ENCODE measurements around the gene C14orf93.

Gene C14orf93

DNA sequence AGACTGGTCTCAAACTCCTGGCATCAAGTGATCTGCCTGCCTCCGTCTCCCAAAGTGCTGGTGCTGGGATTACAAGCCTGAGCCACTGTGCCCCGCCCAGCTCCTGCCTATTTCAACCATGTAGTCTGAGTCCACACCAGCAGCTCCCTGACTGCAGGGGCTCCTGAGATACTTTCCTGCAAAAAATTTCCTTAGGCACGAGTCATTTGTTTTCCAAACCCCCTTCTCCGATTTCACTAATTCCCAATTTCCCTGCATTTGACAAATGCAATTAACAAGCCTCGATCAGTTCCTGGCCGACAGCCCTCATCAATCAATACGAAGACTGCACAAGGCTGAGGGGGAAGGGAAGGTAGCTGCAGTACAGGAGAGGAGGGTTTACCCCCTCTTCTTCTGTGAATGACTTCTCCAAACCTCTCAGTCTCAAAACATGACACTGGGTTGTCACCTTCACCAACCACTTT, 14.7 kb upstream of the C14orf93 start:
- peaks cover 32% of the 10 kb centered on the region for H3K36me3 ChIP-seq (ENCODE audit: control insufficient read depth, low read length)
- no peaks in the 10 kb centered on the region for H3K9me2 ChIP-seq (replicated peaks; ENCODE audit: control insufficient read depth, low read length)
- H3K27me3 ChIP-seq (ENCODE audit: control insufficient read depth, low read length) = no peaks in the 10 kb centered on the region
- no peaks in the 10 kb centered on the region for H3K9me3 ChIP-seq (ENCODE audit: control insufficient read depth, insufficient read depth, low read length)
- TF ChIP-seq CTCF (IDR thresholded peaks at IDR 0.05; ENCODE audit: low read depth, low read length, poor library complexity, severe bottlenecking) = no peak
- TF ChIP-seq EZH2phosphoT487 (IDR thresholded peaks at IDR 0.05; ENCODE audit: borderline replicate concordance, low read length) = no peak
- no peaks in the 10 kb centered on the region for H3K4me1 ChIP-seq (ENCODE audit: control insufficient read depth, low read length)
- H3K4me2 ChIP-seq (ENCODE audit: low read length) = no peak overlapping the region
- no peaks in the 10 kb centered on the region for H4K20me1 ChIP-seq (ENCODE audit: control insufficient read depth, insufficient read depth, low read depth, low read length)
- H3K27ac ChIP-seq (ENCODE audit: low read depth, low read length) = no peak overlapping the region
- H3K4me3 ChIP-seq (ENCODE audit: low read length) = no peak overlapping the region
- peaks cover 9% of the 10 kb centered on the region for H3K79me2 ChIP-seq (ENCODE audit: control insufficient read depth, low read length)
- peaks cover 3% of the 10 kb centered on the region for H3F3A ChIP-seq (ENCODE audit: control insufficient read depth, insufficient read depth)

- Histone ChIP-seq H3K9me2 (replicated peaks; ENCODE audit: control insufficient read depth, low read length) (no peaks in the 10 kb centered on the region), H3F3A (ENCODE audit: control insufficient read depth, insufficient read depth) (peaks cover 3% of the 10 kb centered on the region), H4K20me1 (ENCODE audit: control insufficient read depth, insufficient read depth, low read depth, low read length) (no peaks in the 10 kb centered on the region), H3K27me3 (ENCODE audit: control insufficient read depth, low read length) (no peaks in the 10 kb centered on the region), H3K9me3 (ENCODE audit: control insufficient read depth, insufficient read depth, low read length) (no peaks in the 10 kb centered on the region), H3K36me3 (ENCODE audit: control insufficient read depth, low read length) (peaks cover 24% of the 10 kb centered on the region), H3K4me1 (ENCODE audit: control insufficient read depth, low read length) (no peaks in the 10 kb centered on the region), H3K4me2 (ENCODE audit: low read length) (no peak overlapping the region), H3K79me2 (ENCODE audit: control insufficient read depth, low read length) (peaks cover 2% of the 10 kb centered on the region), H3K27ac (ENCODE audit: low read depth, low read length) (no peak overlapping the region), H3K4me3 (ENCODE audit: low read length) (no peak overlapping the region)
- no peak for TF ChIP-seq CTCF (IDR thresholded peaks at IDR 0.05; ENCODE audit: low read depth, low read length, poor library complexity, severe bottlenecking)
- TF ChIP-seq EZH2phosphoT487 (IDR thresholded peaks at IDR 0.05; ENCODE audit: borderline replicate concordance, low read length) = no peak
These were observed 13.8 kb upstream of the C14orf93 start for GRCh38 chr14:23023795-23024152.

GRCh38 chr14:23023022-23023794, 13.3 kb upstream of the C14orf93 start:
- Histone ChIP-seq H3K9me3 (ENCODE audit: control insufficient read depth, insufficient read depth, low read length) (no peaks in the 10 kb centered on the region), H3F3A (ENCODE audit: control insufficient read depth, insufficient read depth) (peaks cover 3% of the 10 kb centered on the region), H4K20me1 (ENCODE audit: control insufficient read depth, insufficient read depth, low read depth, low read length) (no peaks in the 10 kb centered on the region), H3K79me2 (ENCODE audit: control insufficient read depth, low read length) (no peaks in the 10 kb centered on the region), H3K4me3 (ENCODE audit: low read length) (no peak overlapping the region), H3K27me3 (ENCODE audit: control insufficient read depth, low read length) (no peaks in the 10 kb centered on the region), H3K4me1 (ENCODE audit: control insufficient read depth, low read length) (no peaks in the 10 kb centered on the region), H3K27ac (ENCODE audit: low read depth, low read length) (no peak overlapping the region), H3K4me2 (ENCODE audit: low read length) (no peak overlapping the region), H3K9me2 (replicated peaks; ENCODE audit: control insufficient read depth, low read length) (no peaks in the 10 kb centered on the region), H3K36me3 (ENCODE audit: control insufficient read depth, low read length) (peaks cover 20% of the 10 kb centered on the region)
- no peak for TF ChIP-seq CTCF (IDR thresholded peaks at IDR 0.05; ENCODE audit: low read depth, low read length, poor library complexity, severe bottlenecking)
- TF ChIP-seq EZH2phosphoT487 (IDR thresholded peaks at IDR 0.05; ENCODE audit: borderline replicate concordance, low read length) = no peak
